Fibroblast of the conjunctiva (primary cell): Measurements from ENCODE around the gene STRAP.

Source experiments
- DNase-seq: peaks from one replicate; pipeline ENCODE4 v3.0.0-alpha.2; 2010; ENCODE audit warnings: low read depth

Gene STRAP

GRCh38 chr12:15882118-15882971, at the start of gene STRAP:
STRAP (plus strand) TSS chr12:15882387; CDS start chr12:15882708, 321 bp downstream.
- peak; percentile 92 for DNase-seq

- peak; percentile 17 for DNase-seq
These were observed 47.6 kb upstream of the STRAP start for GRCh38 chr12:15834575-15834974.

GRCh38 chr12:15837141-15837790, 44.9 kb upstream of the STRAP start:
- no peak for DNase-seq

GRCh38 chr12:15839041-15839440, 43.1 kb upstream of the STRAP start:
- DNase-seq, result no peak

GRCh38 chr12:15839682-15840081, 42.5 kb upstream of the STRAP start:
- DNase-seq, result no peak

GRCh38 chr12:15842108-15842507, 40.1 kb upstream of the STRAP start:
- DNase-seq, result peak; percentile 80

GRCh38 chr12:15846887-15847286, 35.3 kb upstream of the STRAP start:
- DNase-seq, result peak; percentile 90

GRCh38 chr12:15848606-15849005, 33.6 kb upstream of the STRAP start:
- no peak for DNase-seq

- DNase-seq, result no peak
These were observed 31.1 kb upstream of the STRAP start for GRCh38 chr12:15851045-15851620.

GRCh38 chr12:15851919-15852318, 30.3 kb upstream of the STRAP start:
- DNase-seq, result no peak

GRCh38 chr12:15852383-15852782, 29.8 kb upstream of the STRAP start:
- DNase-seq, result peak; percentile 91

- DNase-seq, result no peak
These were observed 28.3 kb upstream of the STRAP start for GRCh38 chr12:15853877-15854276.

- DNase-seq, result no peak
These were observed 27.3 kb upstream of the STRAP start for GRCh38 chr12:15854916-15855315.

GRCh38 chr12:15855646-15856045, 26.5 kb upstream of the STRAP start:
- peak; percentile 61 for DNase-seq

- DNase-seq, result peak; percentile 72
These were observed 25.8 kb upstream of the STRAP start for GRCh38 chr12:15856097-15856982.

GRCh38 chr12:15858353-15858752, 23.8 kb upstream of the STRAP start:
- DNase-seq, result no peak

GRCh38 chr12:15859116-15859515, 23.1 kb upstream of the STRAP start:
- DNase-seq, result no peak

- DNase-seq, result no peak
These were observed 20.8 kb upstream of the STRAP start for GRCh38 chr12:15861404-15861803.

GRCh38 chr12:15862840-15863239, 19.3 kb upstream of the STRAP start:
- no peak for DNase-seq

- no peak for DNase-seq
These were observed 18.8 kb upstream of the STRAP start for GRCh38 chr12:15863372-15863771.

- DNase-seq, result no peak
These were observed 18.2 kb upstream of the STRAP start for GRCh38 chr12:15863984-15864383.

- DNase-seq, result no peak
These were observed 14.0 kb upstream of the STRAP start for GRCh38 chr12:15868186-15868585.
